Gastroesophageal sphincter (tissue), 3 donors: ENCODE results near the gene SLC39A11.

Experiments
- POLR2A ChIP-seq, 2 donors: fragments of 450-650 bp; IDR thresholded peaks; one replicate each; pipeline ENCODE4 v1.6.1; 2017; ENCODE audit warnings: antibody characterized with exemption in 2 of 2, mild to moderate bottlenecking in 2 of 2, moderate library complexity in 1 of 2
- POLR2AphosphoS5 ChIP-seq: sonication (generic); formaldehyde crosslinking; IDR thresholded peaks from one replicate; pipeline ENCODE4 v1.6.1; 2017; ENCODE audit warnings: antibody characterized with exemption
- TF ChIP-seq, protein P1 (sequence below), 4 experiments: fragments of 200-600 bp in 2 of 4; fragments of 450-650 bp in 2 of 4; sonication (generic) in 1 of 4; IDR thresholded peaks; one replicate each; pipeline ENCODE4 v1.5.1; 2017 to 2019; ENCODE audit warnings: antibody characterized with exemption in 4 of 4, mild to moderate bottlenecking in 2 of 4, moderate library complexity in 2 of 4

GRCh38 chr17:72597354-72598087 is 495.0 kb downstream of the SLC39A11 start:
- TF ChIP-seq POLR2A (IDR thresholded peaks at IDR 0.05) (no peak), POLR2AphosphoS5 (no peak)
- TF ChIP-seq, protein P1, sequence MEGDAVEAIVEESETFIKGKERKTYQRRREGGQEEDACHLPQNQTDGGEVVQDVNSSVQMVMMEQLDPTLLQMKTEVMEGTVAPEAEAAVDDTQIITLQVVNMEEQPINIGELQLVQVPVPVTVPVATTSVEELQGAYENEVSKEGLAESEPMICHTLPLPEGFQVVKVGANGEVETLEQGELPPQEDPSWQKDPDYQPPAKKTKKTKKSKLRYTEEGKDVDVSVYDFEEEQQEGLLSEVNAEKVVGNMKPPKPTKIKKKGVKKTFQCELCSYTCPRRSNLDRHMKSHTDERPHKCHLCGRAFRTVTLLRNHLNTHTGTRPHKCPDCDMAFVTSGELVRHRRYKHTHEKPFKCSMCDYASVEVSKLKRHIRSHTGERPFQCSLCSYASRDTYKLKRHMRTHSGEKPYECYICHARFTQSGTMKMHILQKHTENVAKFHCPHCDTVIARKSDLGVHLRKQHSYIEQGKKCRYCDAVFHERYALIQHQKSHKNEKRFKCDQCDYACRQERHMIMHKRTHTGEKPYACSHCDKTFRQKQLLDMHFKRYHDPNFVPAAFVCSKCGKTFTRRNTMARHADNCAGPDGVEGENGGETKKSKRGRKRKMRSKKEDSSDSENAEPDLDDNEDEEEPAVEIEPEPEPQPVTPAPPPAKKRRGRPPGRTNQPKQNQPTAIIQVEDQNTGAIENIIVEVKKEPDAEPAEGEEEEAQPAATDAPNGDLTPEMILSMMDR (IDR thresholded peaks at IDR 0.05), result no peak
